CD4-positive, alpha-beta T cell treated with Interleukin-4 for 4 hours (primary cell): ENCODE results near the gene MAPK8IP3.

ENCODE experiments used
- DNase-seq: peaks from one replicate; pipeline ENCODE4 v3.0.0-alpha.2; 2020

Gene MAPK8IP3

GRCh38 chr16:1776991-1777374 is 71.0 kb downstream of the MAPK8IP3 start:
- DNase-seq = no peak

GRCh38 chr16:1777375-1778199 is 71.6 kb downstream of the MAPK8IP3 start:
- DNase-seq = no peak

GRCh38 chr16:1778200-1779179 is 72.5 kb downstream of the MAPK8IP3 start:
- no peak for DNase-seq

GRCh38 chr16:1779234-1779701 is 73.3 kb downstream of the MAPK8IP3 start:
- DNase-seq = no peak

- no peak for DNase-seq
Measured at GRCh38 chr16:1779741-1780676, 74.0 kb downstream of the MAPK8IP3 start.

- DNase-seq = no peak
Measured at GRCh38 chr16:1780677-1781072, 74.7 kb downstream of the MAPK8IP3 start.

GRCh38 chr16:1781254-1781653 is 75.3 kb downstream of the MAPK8IP3 start:
- no peak for DNase-seq

- no peak for DNase-seq
Measured at GRCh38 chr16:1781758-1782407, 75.9 kb downstream of the MAPK8IP3 start.

- DNase-seq = peak; percentile 100
Measured at GRCh38 chr16:1782408-1783264, 76.6 kb downstream of the MAPK8IP3 start, which contains the start of the genes NUBP2 and SPSB3. TSS of gene NUBP2 (plus strand) at chr16:1782960. CDS start at chr16:1783021, 61 bp downstream. TSS of gene SPSB3 (minus strand) at chr16:1782571. CDS start at chr16:1781483, 1,088 bp downstream.

GRCh38 chr16:1784977-1785845 is 79.2 kb downstream of the MAPK8IP3 start:
- DNase-seq = no peak

GRCh38 chr16:1785846-1786170 is 79.8 kb downstream of the MAPK8IP3 start:
- DNase-seq = no peak

GRCh38 chr16:1786242-1787055 is 80.5 kb downstream of the MAPK8IP3 start:
- no peak for DNase-seq

GRCh38 chr16:1787056-1787321 is 81.0 kb downstream of the MAPK8IP3 start:
- no peak for DNase-seq

GRCh38 chr16:1787322-1788094 is 81.5 kb downstream of the MAPK8IP3 start:
- DNase-seq = no peak

GRCh38 chr16:1788095-1788707 is 82.2 kb downstream of the MAPK8IP3 start:
- no peak for DNase-seq

- DNase-seq = no peak
Measured at GRCh38 chr16:1788708-1789100, 82.7 kb downstream of the MAPK8IP3 start.

GRCh38 chr16:1789643-1790045 is 83.6 kb downstream of the MAPK8IP3 start:
- DNase-seq = no peak

- no peak for DNase-seq
Measured at GRCh38 chr16:1790261-1790610, 84.2 kb downstream of the MAPK8IP3 start.
